ENCODE measurements around the gene SEMA4F. TPM values are rescaled to one million over a fixed set of nuclear protein-coding genes. Genes with fewer than 3 reads are reported as not detected.
A peak's percentile ranks its signal among the peaks of the same experiment; 100 is the strongest.

SEMA4F gene
- total RNA-seq, 1 donor from 2014 or later = 3.2 TPM

- DNase-seq (ENCODE audit: low read depth) = no peak
- TF ChIP-seq CTCF (IDR thresholded peaks at IDR 0.05; ENCODE audit: insufficient read depth, low read length, severe bottlenecking) = no peak
- no peak for FAIRE-seq
- Histone ChIP-seq H3K36me3 (ENCODE audit: control insufficient read depth, insufficient read depth, low read length) (no peaks in the 10 kb centered on the region), H3K27me3 (ENCODE audit: control insufficient read depth, insufficient read depth, low read length) (no peaks in the 10 kb centered on the region), H3K4me3 (ENCODE audit: low read depth, low read length) (no peak overlapping the region)
Measured at GRCh38 chr2:74719066-74719465, 65.0 kb downstream of the SEMA4F start.

GRCh38 chr2:74721316-74721715 lies 67.3 kb downstream of the SEMA4F start:
- Histone ChIP-seq H3K27me3 (ENCODE audit: control insufficient read depth, insufficient read depth, low read length) (no peaks in the 10 kb centered on the region), H3K36me3 (ENCODE audit: control insufficient read depth, insufficient read depth, low read length) (no peaks in the 10 kb centered on the region), H3K4me3 (ENCODE audit: low read depth, low read length) (no peak overlapping the region)
- FAIRE-seq (no peak), DNase-seq (ENCODE audit: low read depth) (no peak)
- no peak for TF ChIP-seq CTCF (IDR thresholded peaks at IDR 0.05; ENCODE audit: insufficient read depth, low read length, severe bottlenecking)

- H3K4me3 ChIP-seq (ENCODE audit: low read depth, low read length) = no peak overlapping the region
- H3K36me3 ChIP-seq (ENCODE audit: control insufficient read depth, insufficient read depth, low read length) = no peaks in the 10 kb centered on the region
- no peak for TF ChIP-seq CTCF (IDR thresholded peaks at IDR 0.05; ENCODE audit: insufficient read depth, low read length, severe bottlenecking)
- no peaks in the 10 kb centered on the region for H3K27me3 ChIP-seq (ENCODE audit: control insufficient read depth, insufficient read depth, low read length)
- FAIRE-seq (no peak), DNase-seq (ENCODE audit: low read depth) (no peak)
Measured at GRCh38 chr2:74724496-74724895, 70.4 kb downstream of the SEMA4F start.

GRCh38 chr2:74725287-74725686 lies 71.2 kb downstream of the SEMA4F start:
- DNase-seq (ENCODE audit: low read depth) (peak; percentile 34), FAIRE-seq (no peak)
- Histone ChIP-seq H3K36me3 (ENCODE audit: control insufficient read depth, insufficient read depth, low read length) (no peaks in the 10 kb centered on the region), H3K27me3 (ENCODE audit: control insufficient read depth, insufficient read depth, low read length) (no peaks in the 10 kb centered on the region), H3K4me3 (ENCODE audit: low read depth, low read length) (no peak overlapping the region)
- no peak for TF ChIP-seq CTCF (IDR thresholded peaks at IDR 0.05; ENCODE audit: insufficient read depth, low read length, severe bottlenecking)

DNA sequence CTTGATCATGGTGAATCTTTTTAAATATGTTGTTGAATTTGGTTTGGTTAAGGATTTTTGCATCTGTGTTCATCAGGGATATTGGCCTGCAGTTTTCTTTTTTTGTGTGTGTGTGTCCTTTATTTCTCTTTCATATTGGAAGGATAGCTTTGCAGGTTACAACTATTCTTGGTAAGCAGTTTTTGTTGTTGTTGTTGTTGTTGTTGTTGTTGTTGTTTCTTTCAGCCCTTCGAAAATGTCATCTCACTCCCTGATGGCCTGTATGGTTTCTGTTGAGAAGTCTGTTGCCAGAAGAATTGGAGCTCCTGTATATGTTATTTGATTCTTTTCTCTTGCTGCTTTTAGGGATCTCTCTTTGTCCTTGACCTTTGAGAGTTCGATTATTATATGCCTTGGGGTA lies 74.8 kb downstream of the SEMA4F start:
- FAIRE-seq = no peak
- no peaks in the 10 kb centered on the region for H3K36me3 ChIP-seq (ENCODE audit: control insufficient read depth, insufficient read depth, low read length)
- DNase-seq (ENCODE audit: low read depth) = no peak
- H3K27me3 ChIP-seq (ENCODE audit: control insufficient read depth, insufficient read depth, low read length) = no peaks in the 10 kb centered on the region
- no peak overlapping the region for H3K4me3 ChIP-seq (ENCODE audit: low read depth, low read length)
- no peak for TF ChIP-seq CTCF (IDR thresholded peaks at IDR 0.05; ENCODE audit: insufficient read depth, low read length, severe bottlenecking)

GRCh38 chr2:74730530-74730929 lies 76.5 kb downstream of the SEMA4F start:
- no peaks in the 10 kb centered on the region for H3K27me3 ChIP-seq (ENCODE audit: control insufficient read depth, insufficient read depth, low read length)
- DNase-seq (ENCODE audit: low read depth) = no peak
- H3K36me3 ChIP-seq (ENCODE audit: control insufficient read depth, insufficient read depth, low read length) = no peaks in the 10 kb centered on the region
- no peak for FAIRE-seq
- TF ChIP-seq CTCF (IDR thresholded peaks at IDR 0.05; ENCODE audit: insufficient read depth, low read length, severe bottlenecking) = no peak
- no peak overlapping the region for H3K4me3 ChIP-seq (ENCODE audit: low read depth, low read length)

Measured in bronchial epithelial cell (primary cell).